ENCODE results near the gene WTAP.

DNA sequence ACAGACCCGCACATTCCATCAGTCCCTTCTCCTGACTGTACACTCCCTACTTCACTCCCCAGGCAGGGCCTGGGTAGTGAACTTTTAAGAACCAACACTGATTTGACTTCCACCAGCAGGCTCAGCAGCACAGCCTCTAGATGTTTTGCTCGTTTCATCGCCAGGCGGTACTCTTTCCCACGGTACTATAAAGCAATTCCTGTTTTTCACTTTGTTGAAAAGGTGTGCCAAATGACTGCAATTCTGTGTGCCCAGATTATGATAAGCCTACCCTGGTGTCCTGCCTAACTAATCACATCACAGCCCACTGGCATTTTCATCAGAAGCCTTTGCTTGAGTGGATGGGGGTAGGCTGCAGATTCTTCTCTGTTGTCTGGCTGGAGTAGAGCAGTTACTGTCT, 12.9 kb upstream of the WTAP start:
- TF ChIP-seq, protein P1, sequence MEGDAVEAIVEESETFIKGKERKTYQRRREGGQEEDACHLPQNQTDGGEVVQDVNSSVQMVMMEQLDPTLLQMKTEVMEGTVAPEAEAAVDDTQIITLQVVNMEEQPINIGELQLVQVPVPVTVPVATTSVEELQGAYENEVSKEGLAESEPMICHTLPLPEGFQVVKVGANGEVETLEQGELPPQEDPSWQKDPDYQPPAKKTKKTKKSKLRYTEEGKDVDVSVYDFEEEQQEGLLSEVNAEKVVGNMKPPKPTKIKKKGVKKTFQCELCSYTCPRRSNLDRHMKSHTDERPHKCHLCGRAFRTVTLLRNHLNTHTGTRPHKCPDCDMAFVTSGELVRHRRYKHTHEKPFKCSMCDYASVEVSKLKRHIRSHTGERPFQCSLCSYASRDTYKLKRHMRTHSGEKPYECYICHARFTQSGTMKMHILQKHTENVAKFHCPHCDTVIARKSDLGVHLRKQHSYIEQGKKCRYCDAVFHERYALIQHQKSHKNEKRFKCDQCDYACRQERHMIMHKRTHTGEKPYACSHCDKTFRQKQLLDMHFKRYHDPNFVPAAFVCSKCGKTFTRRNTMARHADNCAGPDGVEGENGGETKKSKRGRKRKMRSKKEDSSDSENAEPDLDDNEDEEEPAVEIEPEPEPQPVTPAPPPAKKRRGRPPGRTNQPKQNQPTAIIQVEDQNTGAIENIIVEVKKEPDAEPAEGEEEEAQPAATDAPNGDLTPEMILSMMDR (IDR thresholded peaks at IDR 0.05), result no peak
- TF ChIP-seq POLR2AphosphoS5 (IDR thresholded peaks at IDR 0.05) (no peak), EP300 (IDR thresholded peaks at IDR 0.05; ENCODE audit: low read depth) (no peak), POLR2A (IDR thresholded peaks at IDR 0.05) (no peak)

Data from transverse colon (tissue), 4 donors.